ENCODE data around the gene TBC1D3B. TPM values are rescaled to one million over a fixed set of nuclear protein-coding genes. Genes with fewer than 3 reads are reported as not detected.

TBC1D3B gene
- polyA plus RNA-seq, 2 of the 4 experiments (the other 2 are of a cell fraction): 1.5 to 5.6 TPM

DNA sequence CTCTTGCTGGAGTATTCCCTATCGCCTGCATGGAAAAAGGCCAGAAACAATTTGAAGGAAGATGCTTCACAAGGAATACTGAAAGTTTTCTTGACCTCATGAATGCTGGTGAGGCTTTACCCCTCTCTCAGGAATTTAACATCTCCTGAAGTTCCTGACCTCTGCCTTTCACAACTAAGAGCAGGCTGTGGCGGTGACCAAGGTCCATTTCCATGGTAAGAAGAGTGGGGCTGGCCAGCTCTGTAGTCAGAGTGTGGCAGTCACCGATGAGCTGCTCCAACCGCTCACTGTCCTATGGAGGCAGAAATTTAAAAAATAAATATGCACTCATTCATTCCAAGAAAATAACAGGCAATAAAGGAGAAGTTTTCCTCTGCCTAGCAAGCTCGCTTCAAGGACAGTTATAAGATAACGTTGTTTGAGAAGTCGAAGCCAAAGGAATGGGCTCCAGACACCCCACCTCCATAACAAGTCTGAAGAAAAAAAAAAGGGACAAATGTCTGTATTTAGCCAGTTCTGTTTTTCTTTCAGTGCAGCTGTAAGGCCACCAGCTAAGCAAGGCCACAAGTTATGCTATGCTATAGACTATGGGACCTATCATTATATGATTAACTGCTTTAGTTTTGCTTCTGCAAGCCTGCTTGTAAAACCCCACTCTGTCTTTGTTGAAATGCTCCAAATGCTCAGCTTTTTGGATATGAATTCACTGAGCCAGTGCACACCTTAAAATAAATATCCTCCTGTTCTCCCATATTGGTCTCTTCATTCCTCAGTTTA is 28.5 kb upstream of the TBC1D3B start:
- no peak overlapping the region for H3K4me3 ChIP-seq
- DNase-seq (ENCODE audit: low read depth in 1 of 2, low spot score in 1 of 2): no peak
- H3K27ac ChIP-seq: no peak overlapping the region
- ChIA-PET CTCF (interaction anchor here (1.7 kb wide), 1 partner anchor 56 kb away, joined by 6 read pairs; no protein-coding TSS in a partner anchor), POLR2A (no interaction called here)
- no peak for ATAC-seq
- 66% methylated on average over 7 of the region's 7 CpGs for WGBS (ENCODE audit: missing lambda C conversion rate)
- no peak for FAIRE-seq
- TF ChIP-seq, protein P1, sequence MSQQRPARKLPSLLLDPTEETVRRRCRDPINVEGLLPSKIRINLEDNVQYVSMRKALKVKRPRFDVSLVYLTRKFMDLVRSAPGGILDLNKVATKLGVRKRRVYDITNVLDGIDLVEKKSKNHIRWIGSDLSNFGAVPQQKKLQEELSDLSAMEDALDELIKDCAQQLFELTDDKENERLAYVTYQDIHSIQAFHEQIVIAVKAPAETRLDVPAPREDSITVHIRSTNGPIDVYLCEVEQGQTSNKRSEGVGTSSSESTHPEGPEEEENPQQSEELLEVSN (IDR thresholded peaks at IDR 0.05; ENCODE audit: borderline replicate concordance, low read depth): no peak
- no peak for TF ChIP-seq CEBPB (IDR thresholded peaks at IDR 0.05)
- no peak for TF ChIP-seq BHLHE40 (IDR thresholded peaks at IDR 0.05; ENCODE audit: low read depth, low read length)
- TF ChIP-seq ZNF302 (CRISPR knock-in tag; IDR thresholded peaks at IDR 0.05): no peak
- no peak for TF ChIP-seq HEYL (CRISPR knock-in tag; IDR thresholded peaks at IDR 0.05)
- no peak for TF ChIP-seq EP300 (IDR thresholded peaks at IDR 0.05)
- no peak for TF ChIP-seq NR3C1 (IDR thresholded peaks at IDR 0.05)
- TF ChIP-seq HDAC2 (IDR thresholded peaks at IDR 0.05): no peak
- TF ChIP-seq, protein P2, sequence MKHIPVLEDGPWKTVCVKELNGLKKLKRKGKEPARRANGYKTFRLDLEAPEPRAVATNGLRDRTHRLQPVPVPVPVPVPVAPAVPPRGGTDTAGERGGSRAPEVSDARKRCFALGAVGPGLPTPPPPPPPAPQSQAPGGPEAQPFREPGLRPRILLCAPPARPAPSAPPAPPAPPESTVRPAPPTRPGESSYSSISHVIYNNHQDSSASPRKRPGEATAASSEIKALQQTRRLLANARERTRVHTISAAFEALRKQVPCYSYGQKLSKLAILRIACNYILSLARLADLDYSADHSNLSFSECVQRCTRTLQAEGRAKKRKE (CRISPR knock-in tag; IDR thresholded peaks at IDR 0.05; ENCODE audit: low read depth): no peak
- TF ChIP-seq JUNB (IDR thresholded peaks at IDR 0.05): no peak
- no peak for TF ChIP-seq HOXB13 (CRISPR knock-in tag; IDR thresholded peaks at IDR 0.05; ENCODE audit: low read depth)
- TF ChIP-seq ZSCAN20 (CRISPR knock-in tag; IDR thresholded peaks at IDR 0.05): no peak
- TF ChIP-seq EHMT2 (IDR thresholded peaks at IDR 0.05; ENCODE audit: low read depth): no peak
- TF ChIP-seq, protein P3, sequence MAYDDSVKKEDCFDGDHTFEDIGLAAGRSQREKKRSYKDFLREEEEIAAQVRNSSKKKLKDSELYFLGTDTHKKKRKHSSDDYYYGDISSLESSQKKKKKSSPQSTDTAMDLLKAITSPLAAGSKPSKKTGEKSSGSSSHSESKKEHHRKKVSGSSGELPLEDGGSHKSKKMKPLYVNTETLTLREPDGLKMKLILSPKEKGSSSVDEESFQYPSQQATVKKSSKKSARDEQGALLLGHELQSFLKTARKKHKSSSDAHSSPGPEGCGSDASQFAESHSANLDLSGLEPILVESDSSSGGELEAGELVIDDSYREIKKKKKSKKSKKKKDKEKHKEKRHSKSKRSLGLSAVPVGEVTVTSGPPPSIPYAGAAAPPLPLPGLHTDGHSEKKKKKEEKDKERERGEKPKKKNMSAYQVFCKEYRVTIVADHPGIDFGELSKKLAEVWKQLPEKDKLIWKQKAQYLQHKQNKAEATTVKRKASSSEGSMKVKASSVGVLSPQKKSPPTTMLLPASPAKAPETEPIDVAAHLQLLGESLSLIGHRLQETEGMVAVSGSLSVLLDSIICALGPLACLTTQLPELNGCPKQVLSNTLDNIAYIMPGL (CRISPR knock-in tag; IDR thresholded peaks at IDR 0.05; ENCODE audit: borderline replicate concordance): no peak
- TF ChIP-seq CHD4 (IDR thresholded peaks at IDR 0.05; ENCODE audit: borderline replicate concordance): no peak
- TF ChIP-seq SREBF2 (IDR thresholded peaks at IDR 0.05): no peak
- no peak for TF ChIP-seq ZFP36 (IDR thresholded peaks at IDR 0.05; ENCODE audit: borderline replicate concordance, partially characterized antibody)
- TF ChIP-seq FOSL2 (IDR thresholded peaks at IDR 0.05): no peak
- TF ChIP-seq FOSL2 (CRISPR knock-in tag; IDR thresholded peaks at IDR 0.05): no peak
- TF ChIP-seq, protein P4, sequence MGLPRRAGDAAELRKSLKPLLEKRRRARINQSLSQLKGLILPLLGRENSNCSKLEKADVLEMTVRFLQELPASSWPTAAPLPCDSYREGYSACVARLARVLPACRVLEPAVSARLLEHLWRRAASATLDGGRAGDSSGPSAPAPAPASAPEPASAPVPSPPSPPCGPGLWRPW (IDR thresholded peaks at IDR 0.05): no peak
- no peaks in the 10 kb centered on the region for H3K9me3 ChIP-seq
- no peaks in the 10 kb centered on the region for H3K4me1 ChIP-seq
- no peak overlapping the region for H3K4me2 ChIP-seq

DNA sequence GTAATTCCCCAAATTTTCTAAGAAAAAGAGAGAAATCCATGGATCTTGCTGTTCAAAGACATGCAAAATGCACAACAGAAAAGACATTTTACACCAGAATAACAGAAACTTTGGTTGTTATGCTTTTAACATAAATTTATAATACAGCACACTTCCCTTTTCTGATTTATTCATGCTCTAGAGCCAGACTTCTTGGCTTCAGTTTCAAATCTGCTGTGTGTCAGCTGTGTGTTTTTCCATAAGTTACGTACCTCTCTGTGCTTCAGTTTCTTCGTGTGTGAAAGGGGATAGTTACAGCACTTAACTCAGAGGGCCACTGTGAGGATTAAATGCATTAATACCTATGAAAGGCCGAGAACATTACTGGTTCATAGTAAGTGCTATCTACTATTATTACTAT is 26.9 kb upstream of the TBC1D3B start:
- no peak for TF ChIP-seq HOXB5 (CRISPR knock-in tag; IDR thresholded peaks at IDR 0.05)
- no peak for TF ChIP-seq RFX5 (IDR thresholded peaks at IDR 0.05)
- TF ChIP-seq HOXA7 (CRISPR knock-in tag; IDR thresholded peaks at IDR 0.05): no peak
- no peak for TF ChIP-seq RARB (CRISPR knock-in tag; IDR thresholded peaks at IDR 0.05)
- no peak for TF ChIP-seq CBX2 (IDR thresholded peaks at IDR 0.05; ENCODE audit: borderline replicate concordance, low read depth)
- TF ChIP-seq CEBPB (IDR thresholded peaks at IDR 0.05): no peak
- TF ChIP-seq, protein P5, sequence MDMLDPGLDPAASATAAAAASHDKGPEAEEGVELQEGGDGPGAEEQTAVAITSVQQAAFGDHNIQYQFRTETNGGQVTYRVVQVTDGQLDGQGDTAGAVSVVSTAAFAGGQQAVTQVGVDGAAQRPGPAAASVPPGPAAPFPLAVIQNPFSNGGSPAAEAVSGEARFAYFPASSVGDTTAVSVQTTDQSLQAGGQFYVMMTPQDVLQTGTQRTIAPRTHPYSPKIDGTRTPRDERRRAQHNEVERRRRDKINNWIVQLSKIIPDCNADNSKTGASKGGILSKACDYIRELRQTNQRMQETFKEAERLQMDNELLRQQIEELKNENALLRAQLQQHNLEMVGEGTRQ (IDR thresholded peaks at IDR 0.05): no peak
- TF ChIP-seq, protein P2 (CRISPR knock-in tag; IDR thresholded peaks at IDR 0.05; ENCODE audit: low read depth): no peak
- TF ChIP-seq RNF2 (IDR thresholded peaks at IDR 0.05; ENCODE audit: borderline replicate concordance, low read depth): no peak
- TF ChIP-seq FOSL2 (IDR thresholded peaks at IDR 0.05): no peak
- no peak for TF ChIP-seq FOSL2 (CRISPR knock-in tag; IDR thresholded peaks at IDR 0.05)
- TF ChIP-seq KDM5A (IDR thresholded peaks at IDR 0.05): no peak
- TF ChIP-seq CHD2 (IDR thresholded peaks at IDR 0.05; ENCODE audit: low read length, partially characterized antibody): no peak
- TF ChIP-seq ZSCAN20 (CRISPR knock-in tag; IDR thresholded peaks at IDR 0.05): no peak
- no peak for TF ChIP-seq EHMT2 (IDR thresholded peaks at IDR 0.05; ENCODE audit: low read depth)
- TF ChIP-seq EHF (CRISPR knock-in tag; IDR thresholded peaks at IDR 0.05): no peak
- TF ChIP-seq, protein P6, sequence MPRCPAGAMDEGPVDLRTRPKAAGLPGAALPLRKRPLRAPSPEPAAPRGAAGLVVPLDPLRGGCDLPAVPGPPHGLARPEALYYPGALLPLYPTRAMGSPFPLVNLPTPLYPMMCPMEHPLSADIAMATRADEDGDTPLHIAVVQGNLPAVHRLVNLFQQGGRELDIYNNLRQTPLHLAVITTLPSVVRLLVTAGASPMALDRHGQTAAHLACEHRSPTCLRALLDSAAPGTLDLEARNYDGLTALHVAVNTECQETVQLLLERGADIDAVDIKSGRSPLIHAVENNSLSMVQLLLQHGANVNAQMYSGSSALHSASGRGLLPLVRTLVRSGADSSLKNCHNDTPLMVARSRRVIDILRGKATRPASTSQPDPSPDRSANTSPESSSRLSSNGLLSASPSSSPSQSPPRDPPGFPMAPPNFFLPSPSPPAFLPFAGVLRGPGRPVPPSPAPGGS (IDR thresholded peaks at IDR 0.05): no peak
- no peak for TF ChIP-seq FOSB (CRISPR knock-in tag; IDR thresholded peaks at IDR 0.05)
- TF ChIP-seq ZNF302 (CRISPR knock-in tag; IDR thresholded peaks at IDR 0.05): no peak
- Histone ChIP-seq H3K4me1 (no peaks in the 10 kb centered on the region), H3K4me3 (no peak overlapping the region), H3K9me3 (no peaks in the 10 kb centered on the region), H3K27ac (no peak overlapping the region), H3K4me2 (no peak overlapping the region)
- FAIRE-seq: no peak
- ChIA-PET POLR2A (no interaction called here), CTCF (no interaction called here)
- WGBS (ENCODE audit: missing lambda C conversion rate): 42% methylated on average over 3 of the region's 3 CpGs
- no peak for ATAC-seq
- no peak for DNase-seq (ENCODE audit: low read depth in 1 of 2, low spot score in 1 of 2)

Measured in A549 (cell line).